Activated naive CD8-positive, alpha-beta T cell treated with anti-CD3 and anti-CD28 coated beads, Interleukin-2, amount 10 ng/mL, durations not matched to agents 7 days and 5 days (primary cell): ENCODE data around the gene STOM. TPM values are rescaled to one million over a fixed set of nuclear protein-coding genes. Genes with fewer than 3 reads are reported as not detected.

Source experiments
- ATAC-seq: fragments of 150-1000 bp; cut with Tn5 transposase; one replicate; pipeline ENCODE4 v1.10.0; 2021; ENCODE audit warnings: low read depth, moderate library complexity
- POLR2A ChIA-PET: fragments of 350-600 bp; sonication (Branson Sonifier 250); formaldehyde crosslinking; loops from one replicate; lab custom pipeline; 2021; ENCODE audit warnings: antibody characterized with exemption; lab: Charles Lee
- DNase-seq: peaks from one replicate; pipeline ENCODE4 v3.0.0; 2021
- H3K27ac Mint-ChIP-seq: one replicate; pipeline ENCODE4 v1.8.0; 2022; ENCODE audit warnings: mild to moderate bottlenecking, mixed read lengths
- H3K27me3 Mint-ChIP-seq: one replicate; pipeline ENCODE4 v1.8.0; 2022; ENCODE audit warnings: mild to moderate bottlenecking, moderate library complexity, mixed read lengths
- H3K36me3 Mint-ChIP-seq: one replicate; pipeline ENCODE4 v1.8.0; 2021; ENCODE audit warnings: mild to moderate bottlenecking, mixed read lengths
- H3K4me1 Mint-ChIP-seq: one replicate; pipeline ENCODE4 v1.8.0; 2021; ENCODE audit warnings: mixed read lengths
- H3K4me3 Mint-ChIP-seq: one replicate; pipeline ENCODE4 v1.8.0; 2022; ENCODE audit warnings: mild to moderate bottlenecking, moderate library complexity, mixed read lengths
- H3K9me3 Mint-ChIP-seq: one replicate; pipeline ENCODE4 v1.8.0; 2021; ENCODE audit warnings: mixed read lengths
- total RNA-seq, 2 experiments: library from RNA; stranded (reverse); gene quantifications; one replicate each; pipeline ENCODE4 v1.2.3, GENCODE V29; 2021

The STOM gene
- total RNA-seq, 2 experiments from 2014 or later = 87.4 to 95.4 TPM

GRCh38 chr9:121305269-121305994 is 64.6 kb downstream of the STOM start:
- H3K36me3 Mint-ChIP-seq = no peaks in the 10 kb centered on the region
- ATAC-seq (no peak), DNase-seq (no peak)
- peaks cover under 1% of the 10 kb centered on the region for H3K4me1 Mint-ChIP-seq
- POLR2A ChIA-PET = no interaction called here
- peaks cover 3% of the 10 kb centered on the region for H3K27me3 Mint-ChIP-seq
- no peak overlapping the region for H3K27ac Mint-ChIP-seq
- no peak overlapping the region for H3K4me3 Mint-ChIP-seq
- no peaks in the 10 kb centered on the region for H3K9me3 Mint-ChIP-seq

- POLR2A ChIA-PET = no interaction called here
- no peak overlapping the region for H3K27ac Mint-ChIP-seq
- H3K9me3 Mint-ChIP-seq = no peaks in the 10 kb centered on the region
- peaks cover 8% of the 10 kb centered on the region for H3K27me3 Mint-ChIP-seq
- ATAC-seq = no peak
- no peaks in the 10 kb centered on the region for H3K36me3 Mint-ChIP-seq
- DNase-seq = no peak
- no peak overlapping the region for H3K4me3 Mint-ChIP-seq
- peaks cover 6% of the 10 kb centered on the region for H3K4me1 Mint-ChIP-seq
These were observed 65.3 kb downstream of the STOM start for GRCh38 chr9:121304707-121305106.

GRCh38 chr9:121303456-121304451 is 66.3 kb downstream of the STOM start:
- H3K27me3 Mint-ChIP-seq = peaks cover 11% of the 10 kb centered on the region
- DNase-seq = no peak
- no peaks in the 10 kb centered on the region for H3K36me3 Mint-ChIP-seq
- peaks cover 10% of the 10 kb centered on the region for H3K4me1 Mint-ChIP-seq
- no peak overlapping the region for H3K4me3 Mint-ChIP-seq
- no peaks in the 10 kb centered on the region for H3K9me3 Mint-ChIP-seq
- H3K27ac Mint-ChIP-seq = no peak overlapping the region
- POLR2A ChIA-PET = no interaction called here
- no peak for ATAC-seq

GRCh38 chr9:121302786-121303185 is 67.3 kb downstream of the STOM start:
- H3K27me3 Mint-ChIP-seq = peaks cover 18% of the 10 kb centered on the region
- ATAC-seq (no peak), DNase-seq (no peak)
- H3K9me3 Mint-ChIP-seq = no peaks in the 10 kb centered on the region
- POLR2A ChIA-PET = no interaction called here
- H3K4me1 Mint-ChIP-seq = peaks cover 15% of the 10 kb centered on the region
- no peak overlapping the region for H3K4me3 Mint-ChIP-seq
- no peak overlapping the region for H3K27ac Mint-ChIP-seq
- H3K36me3 Mint-ChIP-seq = no peaks in the 10 kb centered on the region

- no peak for DNase-seq
- H3K9me3 Mint-ChIP-seq = no peaks in the 10 kb centered on the region
- peaks cover 15% of the 10 kb centered on the region for H3K4me1 Mint-ChIP-seq
- H3K27ac Mint-ChIP-seq = no peak overlapping the region
- no peaks in the 10 kb centered on the region for H3K36me3 Mint-ChIP-seq
- ATAC-seq = no peak
- H3K27me3 Mint-ChIP-seq = peaks cover 18% of the 10 kb centered on the region
- POLR2A ChIA-PET = no interaction called here
- H3K4me3 Mint-ChIP-seq = no peak overlapping the region
These were observed 67.7 kb downstream of the STOM start for GRCh38 chr9:121302341-121302740.

GRCh38 chr9:121301881-121302286 is 68.2 kb downstream of the STOM start:
- no peaks in the 10 kb centered on the region for H3K36me3 Mint-ChIP-seq
- H3K4me1 Mint-ChIP-seq = peaks cover 15% of the 10 kb centered on the region
- no peaks in the 10 kb centered on the region for H3K9me3 Mint-ChIP-seq
- DNase-seq (no peak), ATAC-seq (no peak)
- no peak overlapping the region for H3K4me3 Mint-ChIP-seq
- H3K27me3 Mint-ChIP-seq = peaks cover 18% of the 10 kb centered on the region
- POLR2A ChIA-PET = no interaction called here
- no peak overlapping the region for H3K27ac Mint-ChIP-seq

GRCh38 chr9:121300283-121301119 is 69.5 kb downstream of the STOM start:
- peak overlapping the region; percentile 72 for H3K4me3 Mint-ChIP-seq
- peaks cover 18% of the 10 kb centered on the region for H3K27me3 Mint-ChIP-seq
- no peaks in the 10 kb centered on the region for H3K9me3 Mint-ChIP-seq
- H3K4me1 Mint-ChIP-seq = peaks cover 15% of the 10 kb centered on the region
- DNase-seq (peak; percentile 20), ATAC-seq (no peak)
- no peak overlapping the region for H3K27ac Mint-ChIP-seq
- no peaks in the 10 kb centered on the region for H3K36me3 Mint-ChIP-seq
- POLR2A ChIA-PET = no interaction called here

GRCh38 chr9:121299467-121300282 is 70.4 kb downstream of the STOM start:
- Mint-ChIP-seq H3K9me3 (no peaks in the 10 kb centered on the region), H3K4me3 (peak overlapping the region; percentile 72), H3K4me1 (peaks cover 15% of the 10 kb centered on the region), H3K36me3 (no peaks in the 10 kb centered on the region), H3K27ac (no peak overlapping the region), H3K27me3 (peaks cover 18% of the 10 kb centered on the region)
- ATAC-seq (peak; percentile 74), DNase-seq (peak; percentile 56)
- POLR2A ChIA-PET = no interaction called here

GRCh38 chr9:121298689-121299466 is 71.2 kb downstream of the STOM start:
- Mint-ChIP-seq H3K4me1 (peaks cover 15% of the 10 kb centered on the region), H3K9me3 (no peaks in the 10 kb centered on the region), H3K27ac (peak overlapping the region; percentile 11), H3K4me3 (peak overlapping the region; percentile 61), H3K36me3 (no peaks in the 10 kb centered on the region), H3K27me3 (peaks cover 18% of the 10 kb centered on the region)
- POLR2A ChIA-PET = no interaction called here
- ATAC-seq (no peak), DNase-seq (no peak)

- no peak for ATAC-seq
- H3K4me1 Mint-ChIP-seq = peaks cover 15% of the 10 kb centered on the region
These were observed 72.0 kb downstream of the STOM start for GRCh38 chr9:121298016-121298538.

GRCh38 chr9:121297389-121297788 is 72.7 kb downstream of the STOM start:
- DNase-seq (no peak), ATAC-seq (no peak)
- Mint-ChIP-seq H3K27ac (no peak overlapping the region), H3K4me3 (no peak overlapping the region), H3K27me3 (peaks cover 18% of the 10 kb centered on the region), H3K36me3 (no peaks in the 10 kb centered on the region), H3K9me3 (no peaks in the 10 kb centered on the region), H3K4me1 (peaks cover 15% of the 10 kb centered on the region)
- POLR2A ChIA-PET = no interaction called here

More at GRCh38 chr9:121298016-121298538, 72.0 kb downstream of the STOM start:
- Mint-ChIP-seq H3K27ac (no peak overlapping the region), H3K9me3 (no peaks in the 10 kb centered on the region), H3K27me3 (peaks cover 18% of the 10 kb centered on the region), H3K4me3 (no peak overlapping the region), H3K36me3 (no peaks in the 10 kb centered on the region)
- DNase-seq = no peak
- POLR2A ChIA-PET = no interaction called here
